ENCODE results near the gene SARNP.
"Not testable (repeated sequence)": the region's sequence is repeated elsewhere in the genome, so short reads cannot be mapped to it uniquely, and the experiment has no call there.

The SARNP gene

GRCh38 chr12:55817345-55818139 lies at the start of gene SARNP, which contains the start of gene ORMDL2:
SARNP (minus strand) TSS chr12:55817724; CDS start chr12:55817701, 23 bp downstream.
ORMDL2 (plus strand) TSS chr12:55818041; CDS start chr12:55819000, 959 bp downstream.
- in situ Hi-C loops (cut with MboI; ENCODE audit: low sequenced_read_pairs) = no loop called here

GRCh38 chr12:55866454-55867004 lies 49.0 kb upstream of the SARNP start:
- in situ Hi-C loops (cut with MboI; ENCODE audit: low sequenced_read_pairs) = not testable (repeated sequence)

- in situ Hi-C loops (cut with MboI; ENCODE audit: low sequenced_read_pairs) = no loop called here
Measured at GRCh38 chr12:55865327-55865726, 47.8 kb upstream of the SARNP start.

- in situ Hi-C loops (cut with MboI; ENCODE audit: low sequenced_read_pairs) = not testable (repeated sequence)
Measured at GRCh38 chr12:55862931-55863330, 45.4 kb upstream of the SARNP start.

GRCh38 chr12:55862286-55862685 lies 44.8 kb upstream of the SARNP start:
- in situ Hi-C loops (cut with MboI; ENCODE audit: low sequenced_read_pairs) = no loop called here

- in situ Hi-C loops (cut with MboI; ENCODE audit: low sequenced_read_pairs) = no loop called here
Measured at GRCh38 chr12:55861871-55862270, 44.3 kb upstream of the SARNP start.

- in situ Hi-C loops (cut with MboI; ENCODE audit: low sequenced_read_pairs) = no loop called here
Measured at GRCh38 chr12:55861396-55861795, 43.9 kb upstream of the SARNP start.

GRCh38 chr12:55852740-55853139 lies 35.2 kb upstream of the SARNP start:
- in situ Hi-C loops (cut with MboI; ENCODE audit: low sequenced_read_pairs) = no loop called here

GRCh38 chr12:55850893-55851292 lies 33.4 kb upstream of the SARNP start:
- in situ Hi-C loops (cut with MboI; ENCODE audit: low sequenced_read_pairs) = no loop called here

GRCh38 chr12:55850401-55850800 lies 32.9 kb upstream of the SARNP start:
- in situ Hi-C loops (cut with MboI; ENCODE audit: low sequenced_read_pairs) = no loop called here

- in situ Hi-C loops (cut with MboI; ENCODE audit: low sequenced_read_pairs) = no loop called here
Measured at GRCh38 chr12:55849616-55850343, 32.3 kb upstream of the SARNP start.

GRCh38 chr12:55847603-55848291 lies 30.2 kb upstream of the SARNP start:
- in situ Hi-C loops (cut with MboI; ENCODE audit: low sequenced_read_pairs) = no loop called here

- in situ Hi-C loops (cut with MboI; ENCODE audit: low sequenced_read_pairs) = no loop called here
Measured at GRCh38 chr12:55847033-55847432, 29.5 kb upstream of the SARNP start.

- in situ Hi-C loops (cut with MboI; ENCODE audit: low sequenced_read_pairs) = no loop called here
Measured at GRCh38 chr12:55845785-55846496, 28.4 kb upstream of the SARNP start.

GRCh38 chr12:55845361-55845760 lies 27.8 kb upstream of the SARNP start:
- in situ Hi-C loops (cut with MboI; ENCODE audit: low sequenced_read_pairs) = no loop called here

GRCh38 chr12:55844961-55845360 lies 27.4 kb upstream of the SARNP start:
- in situ Hi-C loops (cut with MboI; ENCODE audit: low sequenced_read_pairs) = no loop called here

GRCh38 chr12:55843431-55843830 lies 25.9 kb upstream of the SARNP start:
- in situ Hi-C loops (cut with MboI; ENCODE audit: low sequenced_read_pairs) = no loop called here

GRCh38 chr12:55842681-55843429 lies 25.3 kb upstream of the SARNP start, which contains the start of gene MMP19:
MMP19 (minus strand) TSS chr12:55842936; CDS start chr12:55842830, 106 bp downstream.
- in situ Hi-C loops (cut with MboI; ENCODE audit: low sequenced_read_pairs) = no loop called here

- in situ Hi-C loops (cut with MboI; ENCODE audit: low sequenced_read_pairs) = no loop called here
Measured at GRCh38 chr12:55840581-55841351, 23.2 kb upstream of the SARNP start.

Measured in HL-60/S4 (cell line).